HCT116 (cell line): ENCODE measurements around the gene KCNB1. TPM values are rescaled to one million over a fixed set of nuclear protein-coding genes. Genes with fewer than 3 reads are reported as not detected.

Experiments
- ATAC-seq: fragments of 200-7000 bp; cut with Tn5 transposase; 2 replicates; pipeline ENCODE4 v1.9.1; 2020; ENCODE audit warnings: mild to moderate bottlenecking, moderate library complexity
- BruUV-seq: library from RNA; stranded (reverse); fragments of 400-500 nt; replicated peaks from 2 replicates; lab custom pipeline; 2021; lab: Mats Ljungman, UMichigan
- CTCF ChIA-PET: fragments of 300-600 bp; sonication (Branson Sonifier 250); formaldehyde crosslinking; loops from one replicate; lab custom pipeline; 2021; ENCODE audit warnings: antibody characterized with exemption; lab: Charles Lee
- POLR2A ChIA-PET: fragments of 300-600, 350-600 bp; sonication (Branson Sonifier 250); formaldehyde crosslinking; loops from one replicate; lab custom pipeline; 2021; ENCODE audit warnings: antibody characterized with exemption; lab: Charles Lee
- RAD21 ChIA-PET, 2 experiments: fragments of 300-600 bp; sonication (Branson Sonifier 250); formaldehyde crosslinking; loops; one replicate each; lab custom pipeline; 2023; ENCODE audit warnings: low total read pairs in 2 of 2; ENCODE audit not compliant: uncharacterized antibody in 2 of 2, unreplicated experiment in 2 of 2, low non-redundant PET in 1 of 2; lab: Charles Lee
- DNase-seq: peaks from one replicate; pipeline ENCODE4 v3.0.0-alpha.2; 2010; ENCODE audit warnings: low read depth, low spot score
- H2AFZ ChIP-seq: fragments of 200-600 bp; shearing (Covaris generic), sonication (generic); 2 replicates; pipeline ENCODE4 v1.6.1; 2017; ENCODE audit warnings: low read depth, mixed run types, mixed read lengths, antibody characterized with exemption, low read length; ENCODE audit not compliant: poor library complexity, severe bottlenecking
- H3K27ac ChIP-seq: 2 replicates; pipeline ENCODE4 v1.5.1; 2012; ENCODE audit warnings: low read depth, low read length
- H3K27me3 ChIP-seq: fragments of 200-600 bp; sonication (generic); 2 replicates; pipeline ENCODE4 v1.6.1; 2016; ENCODE audit warnings: mixed run types, low read length, mixed read lengths; ENCODE audit not compliant: insufficient read depth
- H3K36me3 ChIP-seq, 2 experiments: fragments of 200-500 bp in 1 of 2; fragments of 200-600 bp in 1 of 2; sonication (Bioruptor generic) in 1 of 2; sonication (generic) in 1 of 2; 2 replicates each; pipeline versions ENCODE4 v1.5.1 to v1.6.1; 2014 to 2016; ENCODE audit warnings: low read length in 2 of 2, inconsistent platforms in 1 of 2, mixed read lengths in 1 of 2, mixed run types in 1 of 2; ENCODE audit not compliant: insufficient read depth in 2 of 2, control insufficient read depth in 1 of 2
- H3K4me1 ChIP-seq, 2 experiments: fragments of 200-600 bp in 1 of 2; sonication (generic) in 1 of 2; 2 replicates each; pipeline versions ENCODE4 v1.5.1 to v1.6.1; 2012 to 2017; ENCODE audit warnings: low read length in 2 of 2, inconsistent platforms in 1 of 2, mild to moderate bottlenecking in 1 of 2, mixed read lengths in 1 of 2, mixed run types in 1 of 2, moderate library complexity in 1 of 2; ENCODE audit not compliant: insufficient read depth in 2 of 2, control insufficient read depth in 1 of 2
- H3K4me2 ChIP-seq: fragments of 200-600 bp; sonication (generic); 2 replicates; pipeline ENCODE4 v1.6.1; 2017; ENCODE audit warnings: mixed run types, low read length, mixed read lengths
- H3K4me3 ChIP-seq, 2 experiments: fragments of 200-600 bp in 1 of 2; sonication (generic) in 1 of 2; replicated peaks in 1 of 2; 2 replicates each; pipeline ENCODE4 v1.5.1; 2011 to 2016; ENCODE audit warnings: low read length in 2 of 2, control low read depth in 1 of 2, low read depth in 1 of 2, mild to moderate bottlenecking in 1 of 2, mixed read lengths in 1 of 2, mixed run types in 1 of 2
- H3K79me2 ChIP-seq: fragments of 200-600 bp; sonication (generic); 2 replicates; pipeline ENCODE4 v1.6.1; 2017; ENCODE audit warnings: mild to moderate bottlenecking, mixed run types, low read length, moderate library complexity, mixed read lengths; ENCODE audit not compliant: insufficient read depth
- H3K9ac ChIP-seq: fragments of 200-600 bp; sonication (generic); 2 replicates; pipeline ENCODE4 v1.6.1; 2016; ENCODE audit warnings: low read length, mixed read lengths
- H3K9me2 ChIP-seq: fragments of 200-600 bp; sonication (generic), shearing (Covaris generic); 2 replicates; pipeline ENCODE4 v1.6.1; 2017; ENCODE audit warnings: mixed run types, mild to moderate bottlenecking, moderate library complexity; ENCODE audit not compliant: insufficient read depth
- H3K9me3 ChIP-seq, 2 experiments: fragments of 200-500 bp in 1 of 2; fragments of 200-600 bp in 1 of 2; sonication (Bioruptor generic) in 1 of 2; sonication (generic) in 1 of 2; 2 replicates each; pipeline ENCODE4 v1.6.1; 2014 to 2017; ENCODE audit warnings: low read length in 2 of 2, mixed read lengths in 2 of 2, inconsistent platforms in 1 of 2, low read depth in 1 of 2, mild to moderate bottlenecking in 1 of 2, mixed run types in 1 of 2, moderate library complexity in 1 of 2; ENCODE audit not compliant: control insufficient read depth in 1 of 2, insufficient read depth in 1 of 2
- H4K20me1 ChIP-seq: fragments of 200-600 bp; sonication (generic), shearing (Covaris generic); 2 replicates; pipeline ENCODE4 v1.6.1; 2017; ENCODE audit warnings: mixed run types, mild to moderate bottlenecking, moderate library complexity; ENCODE audit not compliant: insufficient read depth
- ELF1 ChIP-seq: IDR thresholded peaks from 2 replicates; pipeline ENCODE4 v1.6.1; 2012; ENCODE audit warnings: low read depth, borderline replicate concordance
- POLR2A ChIP-seq: IDR thresholded peaks from 2 replicates; pipeline ENCODE4 v1.7.0; 2011; ENCODE audit warnings: borderline replicate concordance; ENCODE audit not compliant: insufficient read depth, insufficient read length; ENCODE audit errors: extremely low read depth
- RAD21 ChIP-seq: IDR thresholded peaks from 2 replicates; pipeline ENCODE4 v1.6.1; 2012; ENCODE audit warnings: low read depth, mild to moderate bottlenecking
- ZNF274 ChIP-seq: fragments of 200-500 bp; sonication (Bioruptor generic); IDR thresholded peaks from 2 replicates; pipeline ENCODE4 v1.6.1; 2014; ENCODE audit warnings: mild to moderate bottlenecking, low read depth, low read length, inconsistent platforms
- intact Hi-C: fragments of 100-400 bp; cut with micrococcal nuclease; formaldehyde crosslinking; loops from 2 replicates; pipeline ENCODE4 v1.10.0; 2022
- total RNA-seq: library from RNA; stranded (reverse); gene quantifications from one replicate; pipeline ENCODE4 v1.2.1, GENCODE V29; 2021; ENCODE audit not compliant: unreplicated experiment
- TF ChIP-seq, protein P1 (sequence below): IDR thresholded peaks from 2 replicates; pipeline ENCODE4 v1.6.1; 2012; ENCODE audit warnings: low read depth
- TF ChIP-seq, protein P2 (sequence below): IDR thresholded peaks from 2 replicates; pipeline ENCODE4 v1.6.1; 2012
- TF ChIP-seq, protein P3 (sequence below): IDR thresholded peaks from 2 replicates; pipeline ENCODE4 v1.6.1; 2012

Gene KCNB1
- total RNA-seq, 1 experiment from 2014 or later: 0.79 TPM

DNA sequence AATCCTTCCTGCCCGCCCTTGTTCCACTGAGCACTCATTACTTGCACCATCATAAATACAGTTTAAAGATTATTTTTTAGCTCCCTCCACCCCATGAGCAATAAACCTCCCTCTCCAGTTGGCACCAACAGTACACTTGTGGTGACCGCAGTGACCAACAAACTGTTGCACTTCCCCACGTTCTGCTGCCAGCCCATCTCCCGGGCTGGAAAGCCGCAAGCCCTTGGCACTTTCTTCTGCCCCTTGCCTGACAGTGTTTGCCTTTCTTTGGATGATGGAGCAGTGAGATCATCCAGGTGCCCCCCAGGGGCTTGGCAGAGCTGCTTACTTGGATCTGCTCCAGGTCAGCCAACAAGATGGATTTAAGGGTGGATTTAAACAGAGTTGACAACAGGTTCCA is 21.6 kb downstream of the KCNB1 start (continued):
- TF ChIP-seq, protein P1, sequence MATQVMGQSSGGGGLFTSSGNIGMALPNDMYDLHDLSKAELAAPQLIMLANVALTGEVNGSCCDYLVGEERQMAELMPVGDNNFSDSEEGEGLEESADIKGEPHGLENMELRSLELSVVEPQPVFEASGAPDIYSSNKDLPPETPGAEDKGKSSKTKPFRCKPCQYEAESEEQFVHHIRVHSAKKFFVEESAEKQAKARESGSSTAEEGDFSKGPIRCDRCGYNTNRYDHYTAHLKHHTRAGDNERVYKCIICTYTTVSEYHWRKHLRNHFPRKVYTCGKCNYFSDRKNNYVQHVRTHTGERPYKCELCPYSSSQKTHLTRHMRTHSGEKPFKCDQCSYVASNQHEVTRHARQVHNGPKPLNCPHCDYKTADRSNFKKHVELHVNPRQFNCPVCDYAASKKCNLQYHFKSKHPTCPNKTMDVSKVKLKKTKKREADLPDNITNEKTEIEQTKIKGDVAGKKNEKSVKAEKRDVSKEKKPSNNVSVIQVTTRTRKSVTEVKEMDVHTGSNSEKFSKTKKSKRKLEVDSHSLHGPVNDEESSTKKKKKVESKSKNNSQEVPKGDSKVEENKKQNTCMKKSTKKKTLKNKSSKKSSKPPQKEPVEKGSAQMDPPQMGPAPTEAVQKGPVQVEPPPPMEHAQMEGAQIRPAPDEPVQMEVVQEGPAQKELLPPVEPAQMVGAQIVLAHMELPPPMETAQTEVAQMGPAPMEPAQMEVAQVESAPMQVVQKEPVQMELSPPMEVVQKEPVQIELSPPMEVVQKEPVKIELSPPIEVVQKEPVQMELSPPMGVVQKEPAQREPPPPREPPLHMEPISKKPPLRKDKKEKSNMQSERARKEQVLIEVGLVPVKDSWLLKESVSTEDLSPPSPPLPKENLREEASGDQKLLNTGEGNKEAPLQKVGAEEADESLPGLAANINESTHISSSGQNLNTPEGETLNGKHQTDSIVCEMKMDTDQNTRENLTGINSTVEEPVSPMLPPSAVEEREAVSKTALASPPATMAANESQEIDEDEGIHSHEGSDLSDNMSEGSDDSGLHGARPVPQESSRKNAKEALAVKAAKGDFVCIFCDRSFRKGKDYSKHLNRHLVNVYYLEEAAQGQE: no peak
- TF ChIP-seq RAD21 (no peak), ELF1 (no peak), ZNF274 (no peak), POLR2A (no peak)
- TF ChIP-seq, protein P2, sequence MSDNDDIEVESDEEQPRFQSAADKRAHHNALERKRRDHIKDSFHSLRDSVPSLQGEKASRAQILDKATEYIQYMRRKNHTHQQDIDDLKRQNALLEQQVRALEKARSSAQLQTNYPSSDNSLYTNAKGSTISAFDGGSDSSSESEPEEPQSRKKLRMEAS: no peak
- TF ChIP-seq, protein P3, sequence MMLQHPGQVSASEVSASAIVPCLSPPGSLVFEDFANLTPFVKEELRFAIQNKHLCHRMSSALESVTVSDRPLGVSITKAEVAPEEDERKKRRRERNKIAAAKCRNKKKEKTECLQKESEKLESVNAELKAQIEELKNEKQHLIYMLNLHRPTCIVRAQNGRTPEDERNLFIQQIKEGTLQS: no peak
- TF ChIP-seq, all 23 proteins: peak for 0

DNA sequence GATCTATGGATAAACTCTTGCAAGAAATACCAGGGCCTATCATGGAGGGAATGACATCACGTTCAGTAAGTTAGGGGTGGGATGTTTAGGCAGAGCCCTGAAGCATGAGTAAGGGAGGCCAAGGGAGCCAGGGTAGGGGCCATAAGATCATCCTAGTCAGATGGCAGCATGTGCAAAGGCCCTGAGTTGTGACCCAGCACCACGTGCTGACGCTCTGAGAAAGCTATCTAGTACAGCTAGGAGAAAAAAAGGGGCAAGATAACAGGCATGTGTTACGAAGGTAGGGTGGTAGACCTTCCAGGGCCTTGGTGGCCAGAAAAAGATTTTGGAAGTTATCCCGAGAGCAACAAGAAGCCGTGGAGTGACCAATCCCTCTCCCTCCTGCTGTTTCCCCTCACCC is 22.3 kb downstream of the KCNB1 start:
- ChIA-PET CTCF (no interaction called here), POLR2A (no interaction called here), RAD21 (no interaction called here)
- H3K9ac ChIP-seq: no peak overlapping the region
- BruUV-seq: no TSS peak
- 0 out of 2 replicates have a peak, but pooled peaks cover 10% of the 10 kb centered on the region for H3K27me3 ChIP-seq
- ATAC-seq: no peak
- H4K20me1 ChIP-seq: no peaks in the 10 kb centered on the region
- no peak overlapping the region for H3K4me2 ChIP-seq
- DNase-seq: no peak
- H2AFZ ChIP-seq: no peak overlapping the region
- H3K4me3 ChIP-seq: no peak overlapping the region
- H3K27ac ChIP-seq: no peak overlapping the region
- H3K9me2 ChIP-seq: no peaks in the 10 kb centered on the region
- H3K4me1 ChIP-seq: no peaks in the 10 kb centered on the region
- TF ChIP-seq, protein P1: no peak
- H3K36me3 ChIP-seq: no peaks in the 10 kb centered on the region
- H3K79me2 ChIP-seq: no peaks in the 10 kb centered on the region
- H3K9me3 ChIP-seq: no peaks in the 10 kb centered on the region
- intact Hi-C loops: no loop called here
